GM06990 (cell line): ENCODE data around the gene METAP2.

Experiments
- DNase-seq: peaks from one replicate; pipeline ENCODE4 v3.0.0-alpha.2; 2011; ENCODE audit not compliant: insufficient read length; ENCODE audit errors: extremely low read depth
- H3K27me3 ChIP-seq: replicated peaks from 2 replicates; pipeline ENCODE4 v1.6.0; 2011; ENCODE audit warnings: low read length; ENCODE audit not compliant: control insufficient read depth, insufficient read depth
- H3K36me3 ChIP-seq: 2 replicates; pipeline ENCODE4 v1.5.1; 2011; ENCODE audit warnings: low read length; ENCODE audit not compliant: control insufficient read depth, insufficient read depth
- H3K4me3 ChIP-seq: replicated peaks from 2 replicates; pipeline ENCODE4 v1.5.1; 2011; ENCODE audit warnings: low read depth, mild to moderate bottlenecking, control low read depth, low read length
- TF ChIP-seq, protein P1 (sequence below): IDR thresholded peaks from 2 replicates; pipeline ENCODE4 v1.5.1; 2011; ENCODE audit warnings: low read length, control low read depth, mild to moderate bottlenecking, inconsistent platforms; ENCODE audit not compliant: insufficient read depth, poor library complexity, severe bottlenecking

The METAP2 gene

DNA sequence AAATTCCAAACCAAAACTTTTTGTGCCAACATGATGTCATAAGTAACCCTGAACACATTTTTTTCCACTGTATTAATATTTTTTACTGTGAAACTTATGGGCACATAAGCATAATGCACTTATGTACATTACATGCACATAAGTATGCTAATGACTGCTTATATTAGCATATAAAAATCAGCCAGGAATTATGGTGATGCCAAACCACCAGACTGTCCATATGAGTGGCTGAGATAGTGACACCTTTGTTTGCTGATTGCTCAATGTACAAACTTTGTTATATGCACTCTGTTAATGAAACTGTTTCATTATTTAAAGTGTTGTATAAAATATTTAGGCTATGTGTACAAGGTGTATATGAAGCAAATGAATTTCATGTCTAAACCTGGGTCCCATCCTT, 45.0 kb downstream of the METAP2 start:
- Histone ChIP-seq H3K36me3 (0 out of 2 replicates have a peak, but pooled peaks cover 2% of the 10 kb centered on the region), H3K27me3 (no peaks in the 10 kb centered on the region), H3K4me3 (no peak overlapping the region)
- TF ChIP-seq, protein P1, sequence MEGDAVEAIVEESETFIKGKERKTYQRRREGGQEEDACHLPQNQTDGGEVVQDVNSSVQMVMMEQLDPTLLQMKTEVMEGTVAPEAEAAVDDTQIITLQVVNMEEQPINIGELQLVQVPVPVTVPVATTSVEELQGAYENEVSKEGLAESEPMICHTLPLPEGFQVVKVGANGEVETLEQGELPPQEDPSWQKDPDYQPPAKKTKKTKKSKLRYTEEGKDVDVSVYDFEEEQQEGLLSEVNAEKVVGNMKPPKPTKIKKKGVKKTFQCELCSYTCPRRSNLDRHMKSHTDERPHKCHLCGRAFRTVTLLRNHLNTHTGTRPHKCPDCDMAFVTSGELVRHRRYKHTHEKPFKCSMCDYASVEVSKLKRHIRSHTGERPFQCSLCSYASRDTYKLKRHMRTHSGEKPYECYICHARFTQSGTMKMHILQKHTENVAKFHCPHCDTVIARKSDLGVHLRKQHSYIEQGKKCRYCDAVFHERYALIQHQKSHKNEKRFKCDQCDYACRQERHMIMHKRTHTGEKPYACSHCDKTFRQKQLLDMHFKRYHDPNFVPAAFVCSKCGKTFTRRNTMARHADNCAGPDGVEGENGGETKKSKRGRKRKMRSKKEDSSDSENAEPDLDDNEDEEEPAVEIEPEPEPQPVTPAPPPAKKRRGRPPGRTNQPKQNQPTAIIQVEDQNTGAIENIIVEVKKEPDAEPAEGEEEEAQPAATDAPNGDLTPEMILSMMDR: no peak
- DNase-seq: no peak

DNA sequence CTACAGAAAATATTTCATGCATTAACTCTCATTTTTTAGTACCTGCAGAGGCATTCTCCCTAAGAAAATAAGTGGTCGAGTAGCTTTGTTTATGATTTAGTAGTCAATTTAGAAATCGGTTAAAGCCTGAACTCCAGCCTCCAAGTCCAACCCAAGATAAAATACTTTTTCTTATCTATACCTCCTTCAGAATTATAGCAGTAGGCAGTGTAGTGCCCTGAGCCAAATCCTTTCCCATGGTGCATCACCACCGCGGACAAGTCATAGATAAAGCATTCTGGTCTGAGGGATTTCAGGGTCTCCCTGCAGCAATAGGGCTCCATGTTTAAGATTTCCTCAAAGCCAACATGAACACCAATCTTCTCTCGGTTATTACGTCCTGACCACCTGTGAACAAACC, 46.9 kb downstream of the METAP2 start:
- DNase-seq: no peak
- no peak overlapping the region for H3K4me3 ChIP-seq
- H3K36me3 ChIP-seq: no peaks in the 10 kb centered on the region
- H3K27me3 ChIP-seq: no peaks in the 10 kb centered on the region
- TF ChIP-seq, protein P1: no peak

DNA sequence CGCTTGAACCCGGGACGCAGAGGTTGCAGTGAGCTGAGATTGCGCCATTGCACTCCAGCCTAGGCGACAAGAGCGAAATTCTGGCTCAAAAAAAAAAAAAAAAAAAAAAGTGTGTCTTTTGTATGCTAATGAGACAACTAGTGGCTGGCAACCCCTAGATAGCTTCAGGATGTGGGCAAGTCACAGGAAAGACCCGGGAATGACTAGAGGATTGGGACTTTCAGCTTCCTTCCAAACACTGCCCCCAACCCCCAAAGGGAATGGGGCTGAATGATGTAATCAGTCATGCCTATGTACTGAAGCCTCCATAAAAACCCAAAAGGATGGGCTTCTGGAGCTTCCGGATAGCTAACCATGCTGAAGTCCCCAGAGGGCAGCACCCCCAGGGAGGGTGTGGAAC, 48.7 kb downstream of the METAP2 start:
- no peak for DNase-seq
- TF ChIP-seq, protein P1: no peak
- Histone ChIP-seq H3K36me3 (no peaks in the 10 kb centered on the region), H3K4me3 (no peak overlapping the region), H3K27me3 (no peaks in the 10 kb centered on the region)

DNA sequence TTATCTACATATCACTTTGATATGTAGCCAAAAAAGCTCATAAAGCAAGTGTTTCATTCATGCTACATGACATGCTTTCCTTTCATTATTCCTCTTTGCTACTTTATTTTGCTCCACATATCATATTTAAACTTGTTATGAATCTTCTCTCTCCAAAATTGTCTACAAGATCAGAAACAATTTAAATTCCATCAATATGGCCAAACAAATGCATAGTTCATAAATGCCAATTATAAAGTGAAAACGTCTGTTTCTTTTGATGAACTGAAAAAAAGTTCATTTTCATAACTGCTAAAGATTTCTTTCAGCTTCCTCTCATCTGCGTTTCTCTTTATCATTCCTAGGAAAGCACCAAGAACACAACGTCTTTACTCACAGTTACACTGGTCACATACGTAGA, 54.5 kb downstream of the METAP2 start:
- TF ChIP-seq, protein P1: no peak
- no peak for DNase-seq
- no peaks in the 10 kb centered on the region for H3K27me3 ChIP-seq
- H3K4me3 ChIP-seq: no peak overlapping the region
- H3K36me3 ChIP-seq: no peaks in the 10 kb centered on the region

DNA sequence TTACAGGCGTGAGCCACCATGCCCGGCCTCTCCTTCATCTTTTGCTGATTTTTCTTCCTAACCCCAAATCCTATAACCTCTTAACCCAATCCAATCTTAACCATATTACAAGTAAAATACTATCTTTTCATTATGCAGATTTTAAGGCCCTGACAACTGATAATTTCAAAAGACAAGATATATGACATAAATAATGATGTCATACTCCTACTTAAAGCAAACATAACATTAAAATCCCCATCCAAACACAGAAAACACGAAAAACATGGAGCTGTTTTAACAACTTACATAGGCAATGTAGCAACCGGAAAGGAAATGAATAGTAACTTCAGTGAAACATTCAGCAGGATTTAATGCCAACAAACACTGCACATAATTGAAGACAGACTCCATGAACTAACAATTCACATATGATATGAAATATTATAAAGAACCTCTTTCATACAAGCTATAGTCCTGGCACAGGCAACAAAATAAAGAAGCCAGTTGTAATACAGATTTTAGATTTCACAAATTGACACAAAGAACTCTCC, 55.8 kb downstream of the METAP2 start:
- DNase-seq: no peak
- Histone ChIP-seq H3K36me3 (no peaks in the 10 kb centered on the region), H3K4me3 (no peak overlapping the region), H3K27me3 (no peaks in the 10 kb centered on the region)
- TF ChIP-seq, protein P1: no peak

DNA sequence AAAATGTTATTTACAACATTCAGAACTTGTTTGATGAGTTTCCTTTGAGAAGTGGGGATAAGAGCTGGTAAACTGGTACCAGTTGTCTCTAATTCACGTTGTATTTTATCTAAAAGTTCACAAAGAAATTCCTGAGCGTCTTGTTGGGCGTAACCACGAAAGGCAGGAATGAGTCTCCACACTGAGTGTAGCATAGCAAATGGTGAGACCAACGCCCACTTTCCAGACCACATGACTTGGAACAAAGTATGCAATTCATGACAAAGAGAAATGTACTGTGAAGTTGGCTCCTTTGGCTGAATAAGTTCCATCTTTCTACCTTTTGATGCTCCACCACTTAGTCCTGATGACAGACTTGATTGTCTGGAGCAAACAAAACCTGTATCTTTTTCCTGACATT, 58.9 kb downstream of the METAP2 start:
- no peak overlapping the region for H3K4me3 ChIP-seq
- H3K27me3 ChIP-seq: no peaks in the 10 kb centered on the region
- DNase-seq: no peak
- no peaks in the 10 kb centered on the region for H3K36me3 ChIP-seq
- TF ChIP-seq, protein P1: no peak
